Kidney glomerular epithelial cell (primary cell): ENCODE data around the gene RYK.
"Not testable (repeated sequence)": the region's sequence is repeated elsewhere in the genome, so short reads cannot be mapped to it uniquely, and the experiment has no call there.

Experiments used
- DNase-seq: peaks from one replicate; lab custom pipeline; 2025; lab: John Stamatoyannopoulos, UW

Gene RYK

GRCh38 chr3:134253475-134254226 lies 3.0 kb upstream of the RYK start:
- no peak for DNase-seq

- no peak for DNase-seq
Measured at GRCh38 chr3:134252766-134253165, 2.1 kb upstream of the RYK start.

- DNase-seq: no peak
Measured at GRCh38 chr3:134251731-134252391, 1.2 kb upstream of the RYK start.

- DNase-seq: peak; percentile 26
Measured at GRCh38 chr3:134249935-134250716, 533 bp downstream of the RYK start.

GRCh38 chr3:134249296-134249841 lies 1.3 kb downstream of the RYK start:
- DNase-seq: peak; percentile 3

GRCh38 chr3:134244921-134245320 lies 5.7 kb downstream of the RYK start:
- no peak for DNase-seq

- peak; percentile 33 for DNase-seq
Measured at GRCh38 chr3:134242649-134243617, 7.7 kb downstream of the RYK start.

GRCh38 chr3:134239538-134239937 lies 11.1 kb downstream of the RYK start:
- DNase-seq: peak; percentile 12

- no peak for DNase-seq
Measured at GRCh38 chr3:134237454-134238145, 13.1 kb downstream of the RYK start.

GRCh38 chr3:134236505-134237170 lies 14.0 kb downstream of the RYK start:
- no peak for DNase-seq

GRCh38 chr3:134235577-134236076 lies 15.0 kb downstream of the RYK start:
- no peak for DNase-seq

- DNase-seq: no peak
Measured at GRCh38 chr3:134232951-134233350, 17.7 kb downstream of the RYK start.

- no peak for DNase-seq
Measured at GRCh38 chr3:134232151-134232550, 18.5 kb downstream of the RYK start.

GRCh38 chr3:134231131-134231530 lies 19.5 kb downstream of the RYK start:
- DNase-seq: no peak

- no peak for DNase-seq
Measured at GRCh38 chr3:134229038-134229437, 21.6 kb downstream of the RYK start.

GRCh38 chr3:134228479-134228878 lies 22.2 kb downstream of the RYK start:
- DNase-seq: no peak

GRCh38 chr3:134228035-134228434 lies 22.6 kb downstream of the RYK start:
- DNase-seq: no peak

- DNase-seq: not testable (repeated sequence)
Measured at GRCh38 chr3:134224796-134225156, 25.9 kb downstream of the RYK start.

GRCh38 chr3:134222835-134223234 lies 27.8 kb downstream of the RYK start:
- DNase-seq: no peak

GRCh38 chr3:134216851-134217250 lies 33.8 kb downstream of the RYK start:
- DNase-seq: no peak
